GM18873 (cell line): ENCODE results near the gene CHMP2A.

ENCODE experiments used
- ATAC-seq: cut with Tn5 transposase; IDR thresholded peaks from one replicate; pipeline ENCODE4 v1.9.1; 2021; ENCODE audit warnings: mild to moderate bottlenecking, moderate library complexity, moderate number of reproducible peaks; ENCODE audit not compliant: unreplicated experiment, low FRiP score

CHMP2A gene

DNA sequence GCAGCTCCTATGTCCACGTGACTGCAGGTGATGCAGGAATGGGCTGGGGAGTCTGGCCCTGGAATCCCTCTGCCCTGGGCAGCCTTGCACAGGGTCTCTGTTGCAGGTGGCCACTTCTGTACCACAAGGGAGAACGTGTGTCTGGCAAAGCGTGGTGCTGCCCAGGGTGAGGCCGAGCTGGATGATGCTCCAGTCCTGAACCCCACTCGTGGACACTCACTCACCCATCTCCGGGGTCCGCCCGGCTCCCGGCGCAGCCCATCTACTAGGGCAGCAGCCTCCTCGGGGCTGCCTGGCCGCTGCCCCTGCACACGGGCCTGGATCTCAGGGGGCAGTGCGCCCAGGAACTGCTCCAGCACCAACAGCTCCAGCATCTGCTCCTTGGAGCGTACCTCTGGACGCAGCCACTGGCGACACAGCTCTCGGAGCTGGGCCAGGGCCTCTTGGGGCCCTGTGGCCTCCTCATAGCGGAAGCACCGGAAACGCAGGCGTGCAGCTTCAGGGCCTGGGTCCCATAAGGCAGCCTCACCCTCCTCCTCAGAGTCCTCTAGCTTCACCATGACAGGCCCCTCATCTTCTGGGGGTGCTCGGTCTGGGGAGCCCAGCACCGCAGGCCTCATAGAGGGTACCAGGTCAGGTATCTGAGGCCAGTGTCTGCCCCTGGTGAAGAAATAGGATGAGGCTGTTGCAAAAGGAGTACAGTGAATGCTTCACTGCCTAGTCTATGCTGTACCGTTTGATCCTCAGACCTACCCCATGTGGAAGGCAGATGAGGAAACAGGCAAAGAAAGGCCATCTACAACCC is 16.1 kb upstream of the CHMP2A start:
- ATAC-seq, result no peak

DNA sequence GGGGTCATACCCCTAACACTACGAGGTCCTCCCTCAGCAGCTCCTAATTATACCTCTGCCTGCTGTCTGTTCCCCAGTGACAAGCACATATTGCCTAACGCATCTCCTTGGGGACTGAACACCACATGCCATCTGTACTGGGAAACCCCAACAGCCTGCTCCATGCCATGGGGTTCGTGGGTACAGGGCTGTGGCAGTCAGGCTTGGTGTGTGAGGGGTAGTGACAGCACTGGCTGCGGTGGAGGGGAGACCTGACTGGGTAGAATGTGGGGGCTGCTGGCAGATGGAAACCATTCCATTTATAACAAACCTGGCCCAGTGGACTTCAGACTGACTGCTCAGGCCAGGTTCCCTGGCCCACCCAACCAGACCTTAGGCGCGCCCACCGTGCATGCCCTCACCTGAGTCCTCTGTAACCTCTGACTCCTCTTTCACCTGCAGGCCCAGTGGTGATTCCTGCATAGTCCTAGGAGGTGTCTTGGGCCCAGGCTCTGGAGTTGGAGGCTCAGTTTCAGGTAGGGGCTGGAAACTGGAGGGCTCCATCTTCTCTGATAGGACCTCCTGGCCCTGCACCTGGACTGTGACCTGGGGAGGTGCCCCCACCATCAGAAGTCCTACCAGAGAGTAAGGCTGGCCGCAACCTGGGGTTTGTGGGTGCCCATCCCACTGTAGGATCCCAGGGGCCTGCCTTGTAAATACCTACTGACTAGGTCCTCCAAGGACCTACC is 15.2 kb upstream of the CHMP2A start:
- no peak for ATAC-seq

DNA sequence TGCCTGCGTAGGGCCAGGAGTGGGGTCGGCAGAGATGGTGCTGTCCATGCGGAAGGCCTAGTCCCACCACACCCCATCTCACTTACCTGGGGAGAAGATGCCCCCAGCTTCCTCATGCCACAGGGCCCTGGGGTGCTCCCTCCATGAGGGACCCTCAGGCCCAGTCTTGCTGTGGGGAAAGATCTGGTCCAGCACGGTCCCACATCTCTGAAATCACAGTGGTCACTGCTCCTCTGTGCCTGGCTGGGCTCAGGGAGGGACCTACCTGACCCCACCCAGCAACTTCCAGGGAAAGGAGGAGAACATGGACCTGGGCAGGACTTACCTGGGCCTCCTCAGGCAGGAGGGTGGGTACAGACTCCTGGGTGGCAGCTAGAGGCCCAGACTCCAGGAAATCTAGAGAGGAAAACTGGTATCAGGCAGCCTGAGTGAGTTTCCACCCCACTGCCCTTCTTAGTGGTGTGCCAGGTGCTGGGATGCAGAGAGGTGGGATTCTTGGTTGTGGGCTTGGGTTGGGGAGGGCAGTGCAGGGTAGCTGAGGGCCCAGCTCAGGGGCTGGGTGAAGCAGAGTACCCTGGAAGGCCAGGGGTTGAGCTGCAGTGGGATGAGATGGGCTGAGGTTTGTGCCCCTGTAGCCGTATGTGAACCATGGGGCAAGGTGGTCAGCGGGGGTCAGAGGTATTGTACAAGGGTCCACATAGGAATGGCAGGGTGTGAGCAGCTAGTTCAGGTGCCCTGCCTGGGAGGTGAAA is 14.5 kb upstream of the CHMP2A start:
- ATAC-seq, result no peak

DNA sequence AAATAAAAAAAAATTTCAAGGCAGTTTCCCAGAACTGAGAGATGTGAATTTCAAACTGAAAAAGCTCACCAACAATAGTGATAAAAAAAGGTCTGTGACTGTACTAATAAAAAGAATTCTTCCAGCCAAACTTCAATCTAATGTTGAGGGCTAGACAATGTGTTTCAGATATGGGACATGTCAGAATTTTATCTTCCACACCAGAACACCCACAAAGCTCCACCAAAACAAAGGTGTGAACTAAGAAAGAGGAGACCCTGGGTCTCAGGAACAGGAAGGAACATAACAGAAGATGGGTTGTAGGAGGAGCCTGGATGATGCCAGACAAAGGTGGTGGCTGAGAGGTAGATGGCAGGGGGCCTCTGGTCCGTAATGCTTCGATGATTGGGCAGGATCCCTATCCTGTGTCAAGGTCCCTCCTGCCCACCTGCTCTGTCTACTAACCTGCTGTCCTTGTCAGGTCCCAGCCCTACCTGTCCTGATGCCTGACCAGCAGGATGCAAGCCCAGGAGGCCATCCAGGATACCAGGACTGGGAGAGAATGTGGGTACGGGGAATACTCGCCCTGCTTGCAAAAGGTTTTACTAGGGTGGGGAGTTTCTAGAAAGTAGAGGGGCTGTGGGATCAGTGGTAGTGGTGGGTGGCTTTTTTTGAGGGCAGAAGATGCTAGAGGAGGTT is 13.7 kb upstream of the CHMP2A start:
- no peak for ATAC-seq

DNA sequence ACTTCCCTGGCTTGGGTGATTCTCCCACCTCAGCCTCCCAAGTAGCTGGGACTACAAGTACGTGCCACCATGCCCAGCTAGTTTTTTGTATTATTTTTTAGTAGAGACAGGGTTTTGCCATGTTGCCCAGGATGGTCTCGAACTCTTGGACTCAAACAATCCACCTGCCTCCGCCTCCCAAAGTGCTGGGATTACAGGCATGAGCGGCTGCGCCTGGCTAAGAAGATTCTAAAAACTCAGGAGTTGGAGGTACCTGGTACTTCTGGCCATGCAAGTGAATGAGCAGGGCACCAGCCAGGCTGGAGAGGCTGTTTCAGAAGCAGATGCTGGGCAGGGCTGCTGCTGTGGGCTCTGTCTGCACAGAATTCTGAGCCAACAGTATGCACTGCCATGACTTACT is 12.1 kb upstream of the CHMP2A start:
- no peak for ATAC-seq

DNA sequence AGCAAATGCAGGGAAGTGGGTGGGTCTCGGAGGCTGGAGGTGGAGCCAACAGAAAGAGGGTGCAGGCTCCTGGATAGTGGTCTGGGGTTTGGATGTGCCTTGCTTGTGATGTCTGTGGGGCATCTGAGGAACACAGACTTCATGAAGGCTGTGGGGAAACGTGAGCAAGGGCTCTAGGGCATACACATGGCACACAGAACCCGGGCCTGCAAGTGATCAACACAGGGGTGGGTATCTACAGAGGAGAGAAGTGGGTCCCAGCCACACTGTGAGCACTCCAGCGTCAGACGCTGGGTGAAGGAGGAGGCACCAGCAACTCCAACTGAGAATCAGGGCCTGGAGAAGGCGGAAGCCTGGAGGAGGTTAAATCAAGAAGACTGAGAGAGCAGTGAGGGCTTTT is 8.9 kb upstream of the CHMP2A start:
- ATAC-seq, result no peak

DNA sequence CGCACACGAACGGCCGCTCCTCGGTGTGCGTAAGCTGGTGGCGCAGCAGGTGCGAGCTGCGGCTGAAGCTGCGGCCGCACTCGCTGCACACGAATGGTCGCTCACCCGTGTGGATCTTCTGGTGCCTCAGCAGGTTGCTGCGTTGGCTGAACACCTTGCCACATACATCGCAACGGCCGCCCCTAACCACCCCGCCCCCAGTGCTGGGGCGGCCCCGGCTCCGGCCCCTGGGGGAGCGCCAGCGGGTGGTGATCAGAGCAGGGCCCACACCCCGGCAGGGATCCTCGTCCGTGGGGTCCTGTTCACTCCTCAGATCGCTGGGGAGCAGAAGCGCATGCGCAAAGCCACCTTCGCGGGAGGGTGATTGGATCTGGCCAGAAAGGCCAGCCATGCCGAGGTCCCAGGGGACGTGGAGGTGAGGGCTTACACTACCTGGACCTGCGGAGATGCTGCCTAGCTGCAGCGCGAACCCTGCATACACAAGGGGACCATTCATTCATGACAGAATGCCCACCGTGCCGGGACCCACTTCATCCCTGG is 8.2 kb upstream of the CHMP2A start:
- ATAC-seq, result no peak

DNA sequence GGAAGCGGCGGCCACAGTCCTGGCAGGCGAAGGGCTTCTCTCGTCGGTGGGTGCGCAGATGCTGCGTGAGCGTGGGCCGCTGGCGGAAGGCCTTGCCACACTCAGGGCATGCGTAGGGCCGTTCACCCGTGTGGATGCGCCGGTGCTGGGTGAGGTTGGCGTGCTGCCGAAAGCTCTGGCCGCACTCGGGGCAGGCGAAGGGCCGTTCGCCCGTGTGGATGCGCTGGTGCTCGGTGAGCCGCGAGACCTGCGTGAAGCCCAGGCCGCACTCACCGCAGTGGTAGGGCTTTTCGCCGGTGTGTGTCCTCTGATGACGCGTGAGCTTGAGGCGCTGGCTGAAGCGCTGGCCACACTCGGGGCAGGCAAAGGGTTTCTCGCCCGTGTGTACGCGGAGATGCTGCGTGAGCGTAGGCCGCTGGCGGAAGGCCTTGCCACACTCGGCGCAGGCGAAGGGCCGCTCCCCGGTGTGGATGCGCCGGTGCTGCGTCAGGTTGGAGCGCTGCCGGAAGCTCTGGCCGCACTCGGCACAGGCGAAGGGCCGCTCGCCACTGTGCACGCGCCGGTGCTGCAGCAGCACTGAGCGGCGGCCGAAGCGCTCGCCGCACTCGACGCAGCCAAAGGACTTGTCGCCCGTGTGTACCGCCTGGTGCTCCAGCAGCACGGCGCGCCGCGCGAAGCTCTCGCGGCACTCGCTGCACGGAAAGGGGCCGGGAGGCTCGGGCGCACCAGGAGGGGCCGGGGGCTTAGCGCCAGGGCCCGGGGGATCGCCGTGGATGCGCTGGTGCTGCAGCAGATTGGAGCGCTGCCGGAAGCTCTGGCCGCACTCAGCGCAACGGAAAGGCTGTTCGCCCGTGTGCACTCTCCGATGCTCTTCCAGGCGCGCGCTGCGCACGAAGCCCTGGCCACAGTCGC is 7.5 kb upstream of the CHMP2A start:
- no peak for ATAC-seq

DNA sequence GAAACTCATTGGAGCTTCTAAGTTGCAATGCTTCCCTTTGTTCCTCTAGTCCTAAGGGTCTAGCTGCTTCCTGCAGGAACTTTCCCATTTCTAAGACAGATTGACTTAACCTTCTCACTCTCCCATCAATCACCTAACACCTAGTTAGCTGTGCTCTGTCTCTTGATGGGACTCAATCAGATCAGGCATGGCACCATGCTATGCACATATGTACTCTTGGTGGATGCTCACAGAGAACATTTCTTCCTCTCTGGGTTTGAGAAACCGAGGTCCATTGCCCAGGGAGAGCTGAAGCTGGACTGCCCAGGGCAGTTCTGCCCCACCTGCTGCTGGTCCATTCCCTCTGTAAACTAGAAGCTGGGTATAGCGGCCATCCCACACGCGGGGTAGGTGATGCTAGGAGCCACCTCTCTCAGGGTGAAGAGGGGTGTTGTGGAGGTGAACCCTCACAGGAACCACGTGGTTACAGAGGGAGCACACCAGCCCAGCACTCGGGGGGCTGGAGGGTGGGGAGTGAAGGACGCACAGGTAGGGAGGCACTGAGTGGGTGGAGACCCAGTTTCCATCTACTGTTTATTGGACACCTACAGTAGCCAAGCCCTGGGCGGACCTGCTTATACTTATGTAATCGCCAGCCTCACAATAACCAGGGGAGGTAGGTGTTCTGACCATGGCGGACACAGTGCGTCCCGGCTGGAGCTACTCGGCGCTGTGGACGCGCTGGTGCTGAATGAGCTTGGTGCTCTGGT is 6.6 kb upstream of the CHMP2A start:
- no peak for ATAC-seq

DNA sequence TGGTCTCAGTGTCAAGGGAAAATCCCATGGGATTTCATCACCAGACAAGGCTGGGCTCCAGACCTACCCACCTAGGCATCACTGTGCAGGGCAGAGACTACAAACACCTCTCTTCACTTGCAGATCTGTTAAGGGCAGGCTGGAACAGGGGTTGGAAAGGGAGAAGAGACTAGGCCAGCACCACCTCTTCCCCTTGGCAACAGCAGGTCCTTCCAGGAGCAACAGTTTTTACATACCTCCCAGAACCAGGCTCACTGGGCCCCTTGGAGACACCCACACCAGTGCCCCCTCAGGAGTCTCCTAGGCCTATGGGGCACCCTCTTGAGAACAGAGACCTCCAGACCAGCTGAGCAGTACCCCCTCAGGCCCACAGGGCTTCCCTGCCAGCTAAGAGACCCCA is 6.0 kb upstream of the CHMP2A start:
- ATAC-seq, result no peak

DNA sequence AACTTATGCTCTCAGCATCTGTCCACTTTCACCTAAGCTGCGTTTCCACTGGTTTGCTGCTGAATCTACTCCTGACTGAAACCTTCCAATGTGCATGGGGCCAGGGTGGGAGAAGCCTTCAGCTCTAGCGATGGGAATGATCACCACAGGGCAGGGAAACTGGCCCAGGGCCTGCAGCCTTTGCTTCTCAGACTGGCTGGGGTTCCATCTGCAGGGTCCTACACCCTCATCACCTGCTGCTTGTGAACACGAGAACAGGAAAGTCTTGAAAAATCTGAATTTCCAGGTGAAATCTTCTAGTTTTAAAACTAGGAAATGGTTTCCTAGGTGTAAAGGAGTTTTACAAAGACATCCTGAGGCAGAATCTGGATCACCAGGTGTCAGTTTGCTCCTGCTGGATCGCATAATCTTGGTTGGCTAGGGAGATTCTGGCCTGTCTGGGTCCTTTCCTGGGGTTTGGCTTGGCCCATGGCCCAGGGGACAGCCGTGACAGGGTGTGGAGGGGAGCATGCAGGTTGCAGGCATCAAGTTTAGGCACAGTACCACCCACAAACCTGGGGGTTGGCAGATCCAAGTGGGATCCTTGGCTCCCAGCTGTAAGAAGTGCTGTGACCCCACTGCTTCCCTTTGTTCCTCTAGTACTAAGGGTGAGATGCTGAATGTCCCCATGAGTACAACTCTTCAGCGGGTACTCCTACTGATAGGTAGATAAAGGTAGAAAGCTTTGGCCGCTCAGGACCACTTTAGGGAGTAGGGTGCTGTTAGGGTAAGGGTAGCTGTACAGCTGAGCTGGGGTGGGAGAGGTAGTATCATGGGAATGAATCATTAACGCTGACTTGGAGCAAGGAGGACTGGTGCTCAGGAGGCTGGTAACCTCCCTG is 5.3 kb upstream of the CHMP2A start:
- no peak for ATAC-seq

DNA sequence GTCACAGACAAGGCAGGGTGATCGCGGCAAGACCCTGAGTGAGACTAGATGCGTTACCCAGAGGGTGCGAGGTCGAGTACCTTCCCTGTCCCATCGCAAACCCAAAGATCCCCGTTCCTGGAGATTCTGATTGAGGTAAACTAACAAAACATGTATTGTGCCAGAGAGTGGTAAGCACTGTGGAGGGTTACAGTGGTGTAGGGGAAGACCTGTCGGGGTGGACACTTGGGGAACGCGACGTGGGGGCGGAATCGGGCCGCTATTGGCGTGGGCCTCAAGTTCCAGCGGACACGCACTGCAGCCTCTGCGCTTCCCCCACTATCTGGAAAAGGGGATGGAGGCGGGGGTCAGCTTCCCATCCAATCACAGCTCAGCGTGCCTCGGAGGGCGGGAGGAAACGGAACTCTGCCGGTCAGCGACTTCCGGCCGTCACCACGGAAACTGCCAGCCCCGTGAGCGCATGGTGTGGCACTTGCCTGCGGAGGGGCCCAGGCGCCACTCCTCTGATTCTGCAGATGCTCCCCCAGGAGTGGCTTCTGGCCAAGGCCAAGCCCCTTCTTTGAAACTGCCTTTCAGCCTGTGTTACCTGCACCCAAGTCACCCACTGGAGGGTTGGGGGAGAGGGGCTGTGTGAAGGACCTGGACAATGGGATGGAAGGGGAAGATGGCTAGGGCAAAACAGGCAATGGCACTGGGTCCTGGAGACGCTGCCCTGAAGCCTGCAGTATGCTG is 4.5 kb upstream of the CHMP2A start:
- no peak for ATAC-seq

DNA sequence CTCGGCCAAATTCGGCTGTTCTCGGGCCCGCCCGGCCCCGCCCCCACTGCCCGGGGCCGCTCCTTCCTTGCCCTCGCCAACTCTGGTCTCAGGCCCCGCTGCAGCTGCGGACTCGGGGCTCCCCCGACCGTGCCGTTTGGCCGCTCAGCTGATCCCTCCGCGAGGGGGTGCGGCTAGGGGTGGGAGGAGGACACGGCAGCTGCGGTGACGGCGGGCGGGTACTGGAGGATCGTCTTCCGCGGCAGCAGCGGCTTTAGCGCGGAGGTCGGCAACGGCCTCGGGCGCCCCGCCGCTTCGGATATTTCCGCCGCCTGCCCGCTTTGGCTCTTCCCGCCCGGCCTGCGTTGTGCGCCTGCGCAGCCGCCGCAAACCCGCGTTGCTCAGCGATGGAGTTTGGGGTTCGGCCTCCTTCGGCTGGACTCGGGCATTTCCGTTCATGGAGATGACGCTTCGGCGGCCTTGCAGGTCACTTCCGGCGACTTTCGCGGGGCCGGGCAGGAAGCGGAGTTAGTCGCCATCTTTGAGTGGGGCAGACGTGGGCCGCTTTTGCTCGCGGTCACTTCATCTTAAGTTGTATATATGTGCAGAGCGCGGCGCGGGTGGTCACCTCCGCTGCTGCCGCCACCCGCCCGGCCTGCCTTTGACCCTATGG is 3.8 kb upstream of the CHMP2A start:
- peak; percentile 50 for ATAC-seq

DNA sequence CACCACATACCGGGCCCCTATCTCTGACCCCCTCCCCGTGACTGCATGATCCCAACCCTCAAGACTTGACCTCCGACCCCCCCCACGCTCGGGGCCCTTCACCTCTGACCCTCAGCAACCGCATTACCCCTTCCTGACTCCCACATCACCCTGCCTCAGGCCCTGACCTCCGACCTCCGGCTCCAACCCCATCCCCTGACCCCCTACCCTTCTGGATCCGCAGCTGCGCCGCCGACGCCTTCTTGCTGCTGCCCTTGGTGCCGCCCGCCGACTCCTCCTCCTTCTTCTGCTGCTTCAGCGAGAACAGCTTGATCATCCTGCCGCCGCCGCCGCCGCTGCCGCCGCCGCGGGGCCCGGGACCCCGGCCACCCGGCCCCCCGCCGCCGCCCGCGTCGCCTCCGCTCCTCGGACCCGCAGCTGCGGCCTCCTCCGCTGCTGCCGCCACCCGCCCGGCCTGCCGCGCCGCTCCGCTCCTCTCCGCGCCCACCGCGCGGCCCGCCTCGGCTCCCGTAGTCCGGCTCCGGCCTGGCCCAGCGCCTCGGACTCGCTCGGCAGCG is 3.2 kb upstream of the CHMP2A start, which contains the start of gene UBE2M:
UBE2M (minus strand) TSS at position 546 of the 557 bp plus-strand sequence; CDS start at position 316, 230 bp downstream.
- no peak for ATAC-seq

DNA sequence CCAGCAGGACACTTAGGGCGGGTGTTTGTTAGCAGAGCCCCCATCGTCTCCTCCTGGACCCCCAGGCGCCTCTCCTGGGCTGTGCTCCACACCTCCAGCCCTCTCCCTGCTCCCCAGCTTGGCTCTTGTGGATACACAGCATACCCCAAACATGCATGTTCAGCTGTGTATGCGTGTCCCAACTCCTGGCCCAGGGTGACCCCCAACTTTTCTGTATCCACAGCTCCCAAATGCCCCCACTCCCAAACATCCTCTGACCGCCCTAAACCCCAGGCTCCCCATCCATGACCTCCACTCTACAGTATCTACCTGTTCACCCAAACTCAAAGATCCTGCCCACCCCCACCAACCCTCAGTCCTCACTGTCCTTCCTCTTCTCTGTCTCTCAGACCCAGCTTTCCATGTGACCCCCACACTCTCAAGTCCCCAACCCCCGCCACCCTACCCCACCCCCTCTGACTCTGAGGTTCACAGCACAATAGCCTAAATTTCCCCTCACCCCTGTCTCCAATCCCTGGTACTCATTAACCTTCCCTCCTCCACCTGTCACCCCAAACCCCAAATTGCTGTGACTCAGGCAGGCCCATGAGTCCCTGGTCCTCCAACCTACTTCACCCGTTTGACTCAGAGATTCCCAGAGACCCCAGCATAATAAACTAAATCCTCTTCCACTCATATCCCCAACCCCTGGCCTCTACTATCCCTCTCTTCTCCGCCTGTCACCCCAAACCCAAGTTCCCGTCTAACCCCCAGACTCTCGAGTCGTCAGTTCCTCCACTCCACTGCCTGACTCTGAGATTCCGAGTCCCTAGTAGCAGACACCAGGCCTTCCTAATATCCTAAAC is 2.5 kb upstream of the CHMP2A start:
- no peak for ATAC-seq
